Heart left ventricle (tissue), 16 donors: Measurements from ENCODE around the gene PLA2G12A. TPM values are rescaled to one million over a fixed set of nuclear protein-coding genes. Genes with fewer than 3 reads are reported as not detected.

ENCODE experiments used
- ATAC-seq, 4 donors: fragments of 200-7000 bp; cut with Tn5 transposase; one replicate each; pipeline ENCODE4 v1.9.1; 2020 to 2022; ENCODE audit warnings: moderate library complexity in 4 of 4, mild to moderate bottlenecking in 3 of 4, moderate number of reproducible peaks in 1 of 4
- DNase-seq, 5 donors: peaks; one replicate each; pipeline ENCODE4 v3.0.0-alpha.2; 2020
- H3K27ac ChIP-seq, 12 donors: fragments of 200-600 bp; sonication (generic) in 4 of 12; one replicate each; pipeline versions ENCODE4 v1.5.0 to v1.8.0; 2016 to 2022; ENCODE audit warnings: mild to moderate bottlenecking in 2 of 12
- H3K27me3 ChIP-seq, 9 donors: fragments of 200-600 bp; sonication (generic) in 2 of 9; one replicate each; pipeline versions ENCODE4 v1.5.1 to v1.8.0; 2016 to 2022; ENCODE audit warnings: mild to moderate bottlenecking in 3 of 9
- H3K36me3 ChIP-seq, 9 donors: fragments of 200-600 bp; sonication (generic) in 2 of 9; one replicate each; pipeline versions ENCODE4 v1.5.0 to v1.8.0; 2018 to 2022; ENCODE audit warnings: mild to moderate bottlenecking in 2 of 9
- H3K4me1 ChIP-seq, 12 donors: fragments of 200-600 bp; sonication (generic) in 4 of 12; one replicate each; pipeline versions ENCODE4 v1.5.0 to v1.8.0; 2016 to 2022; ENCODE audit warnings: mild to moderate bottlenecking in 3 of 12
- H3K4me3 ChIP-seq, 12 donors: fragments of 200-600 bp; sonication (generic) in 4 of 12; one replicate each; pipeline versions ENCODE4 v1.5.0 to v1.8.0; 2017 to 2022; ENCODE audit warnings: mild to moderate bottlenecking in 9 of 12, moderate library complexity in 4 of 12
- H3K9me3 ChIP-seq, 12 donors: fragments of 200-600 bp; sonication (generic) in 4 of 12; one replicate each; pipeline versions ENCODE4 v1.5.0 to v1.8.0; 2016 to 2022; ENCODE audit warnings: mild to moderate bottlenecking in 1 of 12
- CTCF ChIP-seq, 12 donors: fragments of 200-600 bp; sonication (generic) in 4 of 12; IDR thresholded peaks; one replicate each; pipeline versions ENCODE4 v1.5.0 to v1.8.0; 2018 to 2022; ENCODE audit warnings: antibody characterized with exemption in 12 of 12, mild to moderate bottlenecking in 5 of 12
- POLR2A ChIP-seq, 2 donors: fragments of 450-650 bp; IDR thresholded peaks; one replicate each; pipeline ENCODE4 v1.6.1; 2017; ENCODE audit warnings: antibody characterized with exemption in 2 of 2, mild to moderate bottlenecking in 2 of 2, moderate library complexity in 2 of 2
- WGBS, 4 donors: extraction: QIAGEN DNeasy Blood & Tissue Kit in 2 of 4; methylation state at CpG; one replicate each; pipeline versions ENCODE4 v1.1.5 to v1.1.7; 2013 to 2018; 5-methylcytosine and 5-hydroxymethylcytosine counted together
- intact Hi-C, 10 donors: fragments of 100-400 bp; cut with DNase I; formaldehyde crosslinking; loops; one replicate each; pipeline versions ENCODE4 v1.11.1 to v1.14.2; 2022
- polyA plus RNA-seq, 2 donors: library from polyadenylated mRNA; stranded (reverse); fragments of 200-250 nt; gene quantifications; one replicate each; pipeline ENCODE4 v1.2.3, GENCODE V29; 2013
- total RNA-seq, 9 donors: library from RNA; depleted of rRNA in 2 of 9; stranded (reverse); fragments of >200 nt in 2 of 9; fragmentation: NEBNext Ultra II Directional in 3 of 9; extraction: Animal tissue kit (Norgen Biotek cat#: 25700) in 3 of 9; gene quantifications; one replicate each; pipeline versions ENCODE4 v1.1.0 to v1.2.4, GENCODE V29; 2016 to 2023
- donor health status: ischemic (EF 13 %, LVEDD 7.1; RV severe dilation, severe dysfunction).
- donor health status: healthy with polysubstance abuse.
- donor health status: DM: no; HTN: yes; CAD: no.
- donor health status: DM: no; HTN: no; CAD: no.
- donor health status: ischemic (EF 25% LVEDD 6.9; RV normal size, moderate dysfunction).
- donor health status: ischemic (EF 25% LVEDD 5.7; RV mildly dilated, moderate dysfunction).
- donor health status: healthy.
- donor health status: DM: yes; HTN: yes; CAD: no.
- donor health status: ischemic (EF 35%, LVEDD 5.7; RV mildly dilated, moderate dysfunction).
- donor health status: nonischemic (EF 11% LVEDD 7.7; RV severe dilation, severe dysfunction).
- donor health status: DM: yes; HTN: yes; CAD: no.
- donor health status: PGD.
- donor health status: ischemic (EF 29% LVEDD 5.4; RV normal size, mild dysfunction).
- donor health status: nonischemic (EF 23%, LVEDD 6.1; RV moderate dilation, normal function).

PLA2G12A gene
- total and polyA plus RNA-seq, 11 donors: 15.7 to 68.5 (median 55.8) TPM

- DNase-seq (peak in 1 of 5 donors; percentile 37), ATAC-seq (peak in 3 of 4 donors; percentile 26 to 53 (median 36))
- Histone ChIP-seq H3K9me3 (no peaks in the 10 kb centered on the region), H3K4me1 (peaks cover 0 to 20% (median 12%) of the 10 kb centered on the region in 12 donors), H3K27ac (peak overlapping the region in 11 of 12 donors; percentile 38 to 90 (median 74)), H3K4me3 (peak overlapping the region; percentile 78 to 98 (median 92)), H3K36me3 (no peaks in the 10 kb centered on the region), H3K27me3 (no peaks in the 10 kb centered on the region)
- intact Hi-C loops: loop anchor here in 1 of 10 donors (5.0 kb wide), 1 partner anchor 297 kb away; the partner anchor contains the start of gene SEC24B
- 1 to 3% (median 2%) methylated on average over 22 to 25 of the region's 25 CpGs for WGBS, 4 donors
- TF ChIP-seq POLR2A (IDR thresholded peaks at IDR 0.05) (no peak), CTCF (IDR thresholded peaks at IDR 0.05) (no peak)
Observed at GRCh38 chr4:109729117-109729717, 653 bp downstream of the PLA2G12A start.

GRCh38 chr4:109728385-109728784, 1.5 kb downstream of the PLA2G12A start:
- WGBS, 4 donors: 81 to 85% (median 85%) methylated on average over 6 of the region's 6 CpGs
- peaks cover 0 to 20% (median 12%) of the 10 kb centered on the region in 12 donors for H3K4me1 ChIP-seq
- TF ChIP-seq POLR2A (IDR thresholded peaks at IDR 0.05) (no peak), CTCF (IDR thresholded peaks at IDR 0.05) (no peak)
- DNase-seq: no peak
- no peak for ATAC-seq
- no peaks in the 10 kb centered on the region for H3K36me3 ChIP-seq
- intact Hi-C loops: loop anchor here in 1 of 10 donors (5.0 kb wide), 1 partner anchor 296 kb away; the partner anchor contains the start of gene SEC24B
- no peaks in the 10 kb centered on the region for H3K9me3 ChIP-seq
- peak overlapping the region in 1 of 12 donors; percentile 81 for H3K27ac ChIP-seq
- H3K4me3 ChIP-seq: peak overlapping the region in 9 of 12 donors; percentile 78 to 98 (median 93)
- H3K27me3 ChIP-seq: no peaks in the 10 kb centered on the region

GRCh38 chr4:109723110-109723509, 6.8 kb downstream of the PLA2G12A start:
- Histone ChIP-seq H3K27ac (no peak overlapping the region), H3K4me1 (peaks cover 0 to 4% (median under 1%) of the 10 kb centered on the region in 12 donors), H3K36me3 (no peaks in the 10 kb centered on the region), H3K9me3 (no peaks in the 10 kb centered on the region), H3K4me3 (no peak overlapping the region), H3K27me3 (no peaks in the 10 kb centered on the region)
- TF ChIP-seq POLR2A (IDR thresholded peaks at IDR 0.05) (no peak), CTCF (IDR thresholded peaks at IDR 0.05) (no peak)
- no peak for DNase-seq
- ATAC-seq: no peak
- intact Hi-C loops: no loop called here
- WGBS, 4 donors: 90 to 95% (median 91%) methylated on average over 2 of the region's 2 CpGs

GRCh38 chr4:109722357-109722756, 7.5 kb downstream of the PLA2G12A start:
- no peak overlapping the region for H3K4me3 ChIP-seq
- H3K27ac ChIP-seq: no peak overlapping the region
- intact Hi-C loops: no loop called here
- no peak for ATAC-seq
- no peaks in the 10 kb centered on the region for H3K27me3 ChIP-seq
- no peaks in the 10 kb centered on the region for H3K4me1 ChIP-seq
- H3K36me3 ChIP-seq: peaks cover 0 to 3% (median under 1%) of the 10 kb centered on the region in 9 donors
- no peaks in the 10 kb centered on the region for H3K9me3 ChIP-seq
- DNase-seq: no peak
- TF ChIP-seq POLR2A (IDR thresholded peaks at IDR 0.05) (no peak), CTCF (IDR thresholded peaks at IDR 0.05) (no peak)
